HG03457 (cell line): Measurements from ENCODE around the gene CLEC10A.
"Not testable (repeated sequence)": the region's sequence is repeated elsewhere in the genome, so short reads cannot be mapped to it uniquely, and the experiment has no call there.

Experiments
- ATAC-seq: cut with Tn5 transposase; IDR thresholded peaks from one replicate; pipeline ENCODE4 v1.9.1; 2021; ENCODE audit warnings: moderate number of reproducible peaks; ENCODE audit not compliant: unreplicated experiment

Gene CLEC10A

DNA sequence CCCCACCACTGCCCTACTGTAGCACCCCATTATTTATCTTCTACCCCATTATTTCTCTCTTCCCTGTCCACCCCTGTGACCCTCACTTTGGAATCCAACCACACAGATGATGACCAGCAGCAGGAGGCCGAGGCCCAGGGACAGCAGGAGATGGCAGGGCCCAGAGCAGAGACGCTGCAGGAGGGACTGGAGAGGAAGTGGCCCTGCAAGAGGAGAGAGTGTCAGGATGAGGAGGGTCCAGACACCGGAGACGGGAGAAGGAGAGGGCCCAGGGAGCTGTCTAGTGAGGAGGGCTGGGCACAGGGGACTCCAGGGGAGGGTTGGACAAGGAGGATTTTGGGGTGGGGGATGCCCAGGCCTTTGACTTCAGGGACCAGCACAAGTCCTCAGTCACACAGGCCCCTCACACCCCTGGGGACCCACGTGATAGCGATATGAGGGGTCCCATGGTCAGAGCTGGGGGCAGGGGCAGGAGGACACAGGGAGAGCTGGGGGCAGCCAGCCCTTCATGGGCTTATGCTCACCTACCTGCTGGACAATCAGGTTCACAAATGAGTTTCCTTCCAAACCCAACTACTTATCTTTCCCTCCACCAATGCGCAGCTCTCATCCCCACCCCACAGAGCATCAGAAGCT is 2.0 kb downstream of the CLEC10A start:
- no peak for ATAC-seq

DNA sequence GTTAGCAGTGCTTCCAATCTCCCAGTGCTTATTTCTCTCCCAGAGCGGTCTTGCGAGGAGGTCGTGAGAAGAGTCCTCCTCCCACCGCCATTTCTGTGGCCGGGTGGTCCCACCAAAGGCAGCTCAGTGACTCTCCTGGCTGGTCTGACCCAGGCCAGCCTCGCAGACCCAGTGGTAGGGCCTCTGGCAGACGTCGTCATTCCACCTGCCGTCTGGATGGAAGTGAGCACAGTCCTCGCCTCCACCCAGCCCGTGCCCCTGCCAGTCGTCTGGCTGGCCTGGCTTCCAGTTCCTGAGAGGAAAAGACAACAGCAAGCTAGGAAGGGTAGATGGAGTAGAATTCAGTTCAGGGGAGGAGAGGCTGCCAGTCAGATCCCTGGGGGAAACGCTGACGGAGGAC is 5.1 kb downstream of the CLEC10A start:
- no peak for ATAC-seq

DNA sequence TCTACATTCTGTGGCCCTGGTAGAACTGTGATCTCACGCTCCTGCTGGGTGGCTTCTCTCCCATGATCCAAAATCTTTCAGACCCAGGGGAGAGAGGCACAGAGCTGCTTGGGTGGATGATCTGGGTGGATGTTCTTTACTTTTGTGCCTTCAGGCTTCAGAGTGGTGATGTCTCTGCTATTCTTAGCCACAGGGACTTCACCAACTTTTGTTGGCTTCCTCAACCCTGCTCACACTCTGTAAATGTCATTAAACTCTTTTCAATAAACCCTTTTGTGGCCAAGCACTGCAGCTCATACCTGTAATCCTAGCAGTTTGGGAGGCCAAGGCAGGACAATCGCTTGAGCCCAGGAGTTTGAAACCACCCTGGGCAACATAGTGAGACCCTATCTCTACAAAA is 7.6 kb downstream of the CLEC10A start:
- no peak for ATAC-seq

DNA sequence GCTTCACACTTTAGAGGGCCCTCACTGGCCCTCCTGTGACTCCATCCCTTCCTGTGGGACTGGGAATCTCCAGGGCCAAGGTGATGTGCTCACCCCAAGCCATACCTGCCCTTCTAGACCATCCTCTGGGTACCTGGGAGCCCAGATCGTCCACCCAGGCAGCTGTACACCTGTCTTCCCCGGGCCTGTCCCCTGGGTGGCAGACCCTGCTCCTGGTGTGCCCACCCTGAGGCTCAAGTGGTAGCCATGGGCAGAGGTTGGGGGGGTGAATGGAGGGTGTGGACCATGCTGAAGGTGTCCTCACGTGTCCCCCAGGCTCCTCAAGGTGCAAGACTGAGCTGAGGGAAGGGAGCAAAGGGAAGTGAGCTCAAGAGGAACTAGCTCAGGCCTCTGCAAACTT is 9.3 kb downstream of the CLEC10A start:
- no peak for ATAC-seq

DNA sequence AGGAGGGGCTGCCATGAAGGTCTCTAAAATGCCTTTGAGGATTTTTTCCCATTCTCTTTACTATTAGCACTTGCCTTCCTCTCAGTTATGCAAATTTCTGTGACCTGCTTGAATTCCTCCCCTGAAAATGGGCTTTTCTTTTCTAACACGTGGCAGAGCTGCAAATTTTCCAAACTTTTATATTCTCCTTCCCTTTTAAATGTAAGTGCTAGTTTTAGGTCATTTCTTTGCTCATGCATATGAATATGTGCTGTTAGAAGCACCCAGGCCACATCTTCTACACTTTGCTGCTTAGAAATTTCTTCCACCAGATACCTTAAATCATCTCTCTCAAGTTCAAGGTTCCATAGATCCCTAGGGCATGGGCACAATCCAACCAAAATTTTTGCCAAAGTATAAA is 11.8 kb downstream of the CLEC10A start:
- no peak for ATAC-seq

DNA sequence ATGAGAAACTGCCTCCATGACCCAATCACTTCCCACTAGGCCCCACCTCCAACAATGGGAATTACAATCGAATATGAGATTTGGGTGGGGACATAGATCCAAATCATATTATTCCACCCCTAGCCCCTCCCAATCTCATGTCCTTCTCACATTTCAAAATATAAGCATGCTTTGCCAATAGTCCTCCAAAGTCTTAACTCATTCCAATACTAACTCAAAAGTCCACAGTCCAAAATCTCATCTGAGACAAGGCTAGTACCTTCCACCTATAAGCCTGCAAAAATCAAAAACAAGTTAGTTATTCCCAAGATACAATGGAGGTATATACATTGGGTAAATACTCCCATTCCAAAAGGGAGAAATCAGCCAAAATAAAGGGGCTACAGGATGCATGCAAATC is 12.9 kb downstream of the CLEC10A start:
- ATAC-seq, result no peak

DNA sequence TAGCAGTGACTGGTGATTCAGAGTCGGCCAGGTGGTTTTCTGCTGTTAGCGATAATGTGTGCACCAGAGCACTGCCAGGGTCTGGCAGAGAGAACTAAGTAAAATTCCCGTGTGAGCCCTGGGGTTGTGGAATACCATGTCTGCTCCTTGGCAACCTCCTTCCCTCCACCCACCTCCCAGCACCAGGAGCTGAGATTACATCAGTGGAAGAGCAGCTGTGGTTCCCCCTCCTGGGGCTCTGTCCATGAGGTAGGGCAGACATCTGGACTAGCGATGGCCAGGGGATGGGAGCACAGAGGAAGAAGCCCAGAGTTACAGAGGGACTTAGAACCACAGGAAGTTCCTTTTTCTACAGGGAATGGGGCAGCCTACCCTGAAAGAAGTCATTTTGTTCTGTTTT is 15.8 kb downstream of the CLEC10A start:
- no peak for ATAC-seq

DNA sequence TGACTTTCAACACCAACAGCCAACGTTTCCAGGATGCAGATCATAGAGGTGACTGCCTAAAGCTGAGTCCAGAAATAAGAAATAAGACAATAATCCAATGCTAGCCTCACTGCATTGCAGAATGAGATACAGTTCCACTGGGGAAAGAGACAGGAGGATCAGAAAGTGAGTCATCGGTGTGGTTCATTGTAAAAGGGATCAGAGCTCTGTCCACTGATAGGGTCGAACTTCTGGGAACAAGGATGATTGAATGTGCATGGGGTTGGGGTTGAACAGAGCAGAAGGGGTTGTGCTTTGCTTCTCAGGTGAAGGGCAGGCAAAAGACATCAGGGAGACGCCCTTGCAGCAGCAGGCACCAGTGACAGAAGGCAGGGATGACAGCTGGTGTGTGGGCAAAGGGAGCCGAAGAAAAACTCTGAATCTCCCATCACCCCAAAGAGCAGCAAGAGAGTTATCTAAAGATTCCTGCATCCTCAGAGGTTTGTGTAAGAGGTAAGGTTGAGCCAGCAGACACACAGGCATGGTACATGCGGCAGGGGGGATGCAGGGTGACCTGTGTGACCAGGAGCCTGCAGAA is 16.4 kb downstream of the CLEC10A start:
- ATAC-seq, result no peak

DNA sequence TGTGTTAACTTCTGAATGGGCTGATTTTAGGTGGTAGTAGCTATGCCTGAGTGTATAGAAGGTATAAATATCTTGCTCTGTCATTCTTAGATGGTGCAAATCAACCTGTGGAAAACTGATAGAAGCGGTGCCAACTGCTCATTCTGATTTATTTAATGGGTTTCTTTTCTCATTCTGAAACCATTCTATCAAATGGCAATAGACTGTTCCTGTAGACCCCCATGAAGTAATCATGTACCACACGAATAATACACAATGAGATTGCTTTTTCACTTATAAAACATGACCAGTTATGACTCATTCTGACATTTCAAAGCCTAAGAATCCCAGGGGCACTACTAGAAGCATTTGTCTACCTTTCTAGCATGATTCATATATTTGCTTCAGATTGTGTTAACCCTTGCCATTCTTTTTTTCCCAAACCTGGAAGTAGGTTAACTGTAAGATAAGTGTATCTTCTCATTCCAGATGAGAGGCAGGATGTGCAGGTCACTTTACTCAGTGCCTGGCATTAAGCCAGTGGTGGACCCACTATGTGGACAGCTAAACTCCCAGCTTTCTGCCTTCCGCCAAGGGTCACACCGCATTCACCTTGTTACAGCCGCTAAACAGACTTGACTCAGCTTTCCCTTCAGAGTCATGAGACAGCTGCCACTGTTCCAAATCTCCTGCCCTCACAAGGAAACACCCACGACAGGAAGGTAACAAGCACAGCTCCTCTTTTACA is 19.7 kb downstream of the CLEC10A start:
- ATAC-seq, result no peak

DNA sequence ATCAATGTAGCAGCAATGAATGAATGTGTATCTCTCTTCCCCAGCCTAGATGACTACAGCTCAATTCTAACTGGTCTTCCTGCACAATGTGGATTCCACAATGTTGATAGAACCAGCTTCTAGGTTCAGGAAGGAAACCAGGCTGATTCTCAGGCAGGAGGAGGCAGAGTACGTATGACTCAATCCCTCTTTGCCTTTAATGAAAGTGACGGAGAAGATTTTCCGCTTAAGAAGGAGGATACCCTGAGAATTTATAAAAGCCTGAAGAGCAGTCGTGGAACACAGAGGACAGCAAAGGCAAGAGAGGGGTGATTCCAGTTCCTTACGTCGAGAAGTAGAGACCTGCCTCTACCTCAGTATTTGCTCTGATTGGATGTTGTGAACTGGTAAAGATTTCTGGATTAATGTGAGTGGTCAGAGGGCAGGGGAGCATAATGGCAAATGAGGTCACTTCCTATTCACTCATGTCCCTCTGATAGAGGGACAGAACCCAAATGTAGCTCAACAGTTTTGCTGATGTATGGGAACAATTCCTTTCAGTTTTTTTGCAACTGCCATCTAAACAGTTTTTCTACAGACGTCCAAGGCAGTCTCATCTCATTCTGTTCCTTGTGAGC is 21.1 kb downstream of the CLEC10A start:
- no peak for ATAC-seq

DNA sequence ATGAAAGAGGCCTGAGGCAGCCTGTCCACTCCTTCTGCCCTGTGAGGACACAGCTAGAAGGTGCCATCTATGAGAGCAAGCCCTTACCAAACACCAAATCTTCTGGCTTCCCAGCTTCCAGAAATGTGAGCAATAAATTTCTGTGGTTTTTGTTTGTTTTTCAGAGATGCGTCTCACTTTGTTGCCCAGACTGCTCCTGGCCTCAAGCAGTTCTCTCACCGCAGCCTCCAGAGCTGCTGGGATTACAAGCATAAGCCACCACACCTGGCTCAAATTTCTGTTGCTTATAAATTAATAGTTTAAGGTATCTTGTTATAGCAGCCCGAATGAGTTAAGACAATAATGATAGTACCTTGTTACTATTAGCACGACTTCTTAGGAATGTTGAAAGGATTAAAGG is 23.7 kb downstream of the CLEC10A start:
- ATAC-seq, result no peak

DNA sequence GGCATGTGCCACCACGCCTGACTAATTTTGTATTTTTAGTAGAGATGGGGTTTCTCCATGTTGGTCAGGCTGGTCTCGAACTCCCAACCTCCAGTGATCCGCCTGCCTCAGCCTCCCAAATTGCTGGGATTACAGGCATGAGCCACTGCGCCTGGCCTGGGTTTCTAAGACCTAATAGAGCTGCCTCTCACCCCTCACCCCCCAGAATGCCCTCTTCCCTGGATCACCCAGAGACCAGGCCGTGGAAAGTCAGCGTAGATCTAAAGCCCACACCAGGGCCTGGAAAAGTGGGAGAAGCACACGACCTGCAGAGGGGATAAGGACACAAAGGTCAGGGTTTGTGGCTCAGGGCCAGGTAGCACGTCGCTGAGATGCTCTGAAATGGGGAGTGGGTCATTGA is 29.5 kb downstream of the CLEC10A start:
- not testable (repeated sequence) for ATAC-seq

DNA sequence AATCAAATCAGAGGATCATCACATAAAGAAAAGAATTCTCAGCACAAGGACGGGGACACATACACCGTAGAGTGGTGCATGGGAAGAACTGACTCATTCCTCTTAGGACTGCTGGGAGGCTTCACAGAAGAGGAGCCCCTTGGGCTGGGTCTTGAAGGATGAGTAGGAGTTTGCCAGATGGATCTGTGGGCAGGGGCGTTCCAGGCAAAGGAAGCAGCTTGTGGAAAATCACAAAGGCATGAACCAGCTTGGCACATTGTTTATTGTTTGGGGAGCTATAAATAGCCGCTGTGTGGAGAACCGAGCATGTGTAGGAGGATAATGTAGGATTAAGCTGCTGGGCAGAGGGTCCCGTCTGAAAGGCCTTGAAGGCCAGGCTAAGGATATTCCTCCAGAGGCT is 31.1 kb downstream of the CLEC10A start:
- no peak for ATAC-seq

DNA sequence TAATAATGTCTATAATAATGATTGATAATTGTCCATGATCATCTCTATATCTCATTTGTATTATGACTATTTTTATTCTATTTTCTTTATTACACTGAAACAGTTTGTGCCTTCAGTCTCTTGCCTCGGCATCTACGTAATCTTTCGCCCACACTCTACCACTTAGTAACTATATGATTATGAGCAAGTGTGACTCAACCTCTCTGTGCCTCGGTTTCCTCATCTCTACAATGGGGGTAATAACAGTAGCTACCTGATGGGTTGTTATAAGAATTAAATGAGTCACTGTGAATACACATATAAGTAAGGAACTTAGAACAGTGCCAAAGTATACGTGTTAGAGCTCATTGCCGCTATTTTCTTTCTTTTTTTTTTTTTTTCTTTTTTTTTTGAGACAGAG is 32.5 kb downstream of the CLEC10A start:
- ATAC-seq, result no peak

DNA sequence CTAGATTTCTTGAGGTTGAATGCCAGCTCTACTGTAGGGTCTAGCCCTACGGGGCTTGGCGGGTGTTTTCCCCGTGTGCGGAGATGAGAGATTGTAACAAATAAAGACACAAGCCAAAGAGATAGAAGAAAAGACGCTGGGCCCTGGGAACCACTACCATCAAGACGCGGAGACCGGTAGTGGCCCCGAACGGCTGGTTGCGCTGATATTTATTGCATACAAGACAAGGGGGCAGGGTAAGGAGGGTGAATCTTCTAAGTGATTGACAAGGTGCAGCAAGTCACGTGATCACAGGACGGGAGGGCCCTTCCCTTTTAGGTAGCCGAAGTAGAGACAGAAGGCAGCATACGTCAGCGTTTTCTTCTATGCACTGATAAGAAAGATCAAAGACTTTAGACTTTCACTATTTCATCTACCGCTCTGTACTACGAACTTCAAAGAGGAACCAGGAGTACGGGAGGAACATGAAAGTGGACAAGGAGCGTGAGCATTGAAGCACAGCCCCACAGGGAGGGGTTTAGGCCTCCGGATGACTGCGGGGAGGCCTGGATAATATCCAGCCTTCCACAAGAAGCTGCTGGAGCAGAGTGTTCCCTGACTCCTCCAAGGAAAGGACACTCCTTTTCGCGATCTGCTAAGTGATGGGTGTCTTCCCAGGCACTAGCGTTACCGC is 33.2 kb downstream of the CLEC10A start:
- ATAC-seq, result not testable (repeated sequence)

DNA sequence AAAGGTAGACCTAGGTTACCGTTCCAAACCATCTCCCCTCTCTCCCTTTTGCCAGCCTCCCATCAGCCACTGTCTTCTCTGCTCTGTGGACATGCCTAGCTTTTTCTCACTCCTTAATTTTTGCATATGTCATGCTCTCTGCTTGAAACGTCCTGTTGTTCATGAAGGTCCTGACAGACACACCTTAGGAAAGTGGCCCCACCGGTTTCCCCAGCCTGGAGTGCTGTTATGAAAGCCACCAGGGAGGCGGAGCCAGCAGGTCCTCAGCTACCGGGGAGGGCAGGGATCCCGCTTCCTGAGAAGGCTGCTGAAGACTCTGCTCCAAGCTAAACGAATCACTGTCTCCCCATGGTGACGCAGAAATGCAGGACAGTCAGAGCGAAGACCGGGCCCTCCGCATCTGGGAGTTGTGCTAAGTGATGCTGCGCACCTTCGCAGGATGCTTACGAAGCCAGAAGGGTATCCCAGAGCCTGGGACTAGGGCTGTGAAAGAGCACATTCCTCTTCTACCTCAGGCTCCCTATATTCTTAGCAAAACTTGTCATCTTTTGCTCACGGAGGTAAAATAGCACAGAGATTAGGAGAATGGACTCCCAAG is 33.8 kb downstream of the CLEC10A start:
- ATAC-seq, result no peak

DNA sequence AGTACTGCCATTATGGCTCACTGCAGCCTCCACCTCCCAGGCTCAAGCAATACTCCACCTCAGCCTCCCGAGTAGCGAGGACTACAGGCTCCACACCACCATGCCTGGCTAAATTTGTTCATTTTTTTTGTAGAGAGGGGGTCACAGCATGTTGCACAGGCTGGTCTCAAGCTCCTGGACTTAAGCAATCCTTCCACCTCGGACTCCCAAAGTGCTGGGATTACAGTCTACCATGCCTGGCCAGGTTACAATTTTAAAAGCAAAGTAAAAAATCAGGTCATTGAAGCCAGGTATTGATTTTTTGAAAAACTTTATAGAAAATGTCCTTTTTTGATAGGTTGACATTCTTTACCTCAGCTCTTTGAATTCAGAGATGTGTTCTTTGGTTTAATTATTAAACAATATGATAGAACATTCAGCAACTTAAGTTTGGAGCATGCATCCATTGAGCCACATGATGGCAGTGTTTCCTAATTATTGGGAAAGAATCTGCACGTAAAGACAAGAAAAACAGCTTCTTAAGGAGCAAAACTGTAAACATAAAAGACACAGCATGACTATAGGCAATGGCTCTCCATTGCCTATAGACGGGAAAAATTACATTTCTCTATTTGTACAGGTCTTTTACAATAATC is 34.4 kb downstream of the CLEC10A start:
- no peak for ATAC-seq

DNA sequence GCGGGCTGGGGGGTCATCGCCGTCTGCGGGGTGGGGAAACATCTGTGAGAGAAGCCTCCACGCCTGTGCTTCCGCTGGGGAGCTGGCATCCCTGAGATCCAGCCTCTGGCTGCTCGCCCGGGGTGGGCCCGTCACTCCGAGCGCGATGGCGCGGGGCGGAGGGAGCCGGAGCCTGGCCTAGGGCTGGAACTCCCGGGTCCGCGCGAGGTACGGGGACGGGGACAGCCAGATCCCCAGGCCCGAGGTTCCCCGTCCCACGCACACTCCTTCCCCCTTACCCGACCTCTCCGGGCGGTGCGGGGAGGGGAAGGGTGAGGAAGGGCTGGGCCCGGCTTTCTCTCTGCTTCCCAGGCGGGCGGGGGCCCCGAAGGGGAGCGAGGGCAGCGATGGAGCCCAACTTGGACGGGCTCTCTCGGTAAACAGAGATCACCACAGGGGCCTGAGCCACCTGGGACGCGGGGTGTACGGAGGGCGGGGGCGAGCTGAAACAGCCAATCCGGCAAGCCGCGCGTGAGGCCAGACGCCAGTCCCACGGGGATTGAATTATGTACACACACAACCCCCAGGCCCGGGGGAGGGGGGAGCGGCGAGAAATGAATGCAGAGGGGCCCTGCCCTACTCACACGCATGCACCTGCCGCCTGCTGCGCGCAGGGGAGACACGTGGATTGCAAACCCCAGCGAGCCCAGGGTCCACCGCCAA is 36.4 kb downstream of the CLEC10A start, which contains the start of gene SLC16A11:
SLC16A11 (minus strand) TSS at position 596 of the 702 bp plus-strand sequence; CDS start at position 17, 579 bp downstream.
- no peak for ATAC-seq

DNA sequence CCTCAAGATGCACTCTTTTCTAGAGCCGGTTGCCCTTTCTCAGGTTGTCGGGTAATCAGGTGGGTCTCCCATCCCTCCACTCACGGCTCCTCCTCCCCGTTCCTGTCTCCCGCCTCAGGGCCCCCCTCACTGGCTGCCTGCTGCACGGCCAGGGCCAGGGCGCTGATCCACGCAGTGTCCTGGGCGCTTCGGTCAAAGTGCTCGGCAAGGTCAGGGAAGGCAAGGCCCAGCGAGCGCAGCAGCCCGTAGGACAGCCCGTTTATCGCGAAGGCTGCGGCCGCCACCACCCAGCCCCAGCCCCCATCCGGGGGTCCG is 36.9 kb downstream of the CLEC10A start:
- ATAC-seq, result no peak
